Activated T-helper 17 cell treated with anti-CD3 and anti-CD28 coated beads, Interleukin-2, amount 50 U/mL, for 72 hours (primary cell): ENCODE measurements around the gene FBXL7. TPM values are rescaled to one million over a fixed set of nuclear protein-coding genes. Genes with fewer than 3 reads are reported as not detected.

ENCODE experiments used
- ATAC-seq: fragments of 150-1000 bp; cut with Tn5 transposase; replicated peaks from 2 replicates; pipeline ENCODE4 v1.10.0; 2021; ENCODE audit warnings: mild to moderate bottlenecking, moderate library complexity
- H3K27ac Mint-ChIP-seq: one replicate; pipeline ENCODE4 v1.8.0; 2022; ENCODE audit warnings: mixed read lengths
- H3K27me3 Mint-ChIP-seq: one replicate; pipeline ENCODE4 v1.8.0; 2022; ENCODE audit warnings: mixed read lengths
- H3K36me3 Mint-ChIP-seq: one replicate; pipeline ENCODE4 v1.8.0; 2022; ENCODE audit warnings: low read depth, mild to moderate bottlenecking, mixed read lengths
- H3K4me1 Mint-ChIP-seq: one replicate; pipeline ENCODE4 v1.8.0; 2022; ENCODE audit warnings: mixed read lengths
- H3K4me3 Mint-ChIP-seq: one replicate; pipeline ENCODE4 v1.8.0; 2022; ENCODE audit warnings: mild to moderate bottlenecking, mixed read lengths
- H3K9me3 Mint-ChIP-seq: one replicate; pipeline ENCODE4 v1.8.0; 2022; ENCODE audit warnings: mixed read lengths
- total RNA-seq, 2 donors: library from RNA; stranded (reverse); gene quantifications; one replicate each; pipeline ENCODE4 v1.2.3, GENCODE V29; 2022

FBXL7 gene
- total RNA-seq, 2 donors from 2014 or later: not detected

DNA sequence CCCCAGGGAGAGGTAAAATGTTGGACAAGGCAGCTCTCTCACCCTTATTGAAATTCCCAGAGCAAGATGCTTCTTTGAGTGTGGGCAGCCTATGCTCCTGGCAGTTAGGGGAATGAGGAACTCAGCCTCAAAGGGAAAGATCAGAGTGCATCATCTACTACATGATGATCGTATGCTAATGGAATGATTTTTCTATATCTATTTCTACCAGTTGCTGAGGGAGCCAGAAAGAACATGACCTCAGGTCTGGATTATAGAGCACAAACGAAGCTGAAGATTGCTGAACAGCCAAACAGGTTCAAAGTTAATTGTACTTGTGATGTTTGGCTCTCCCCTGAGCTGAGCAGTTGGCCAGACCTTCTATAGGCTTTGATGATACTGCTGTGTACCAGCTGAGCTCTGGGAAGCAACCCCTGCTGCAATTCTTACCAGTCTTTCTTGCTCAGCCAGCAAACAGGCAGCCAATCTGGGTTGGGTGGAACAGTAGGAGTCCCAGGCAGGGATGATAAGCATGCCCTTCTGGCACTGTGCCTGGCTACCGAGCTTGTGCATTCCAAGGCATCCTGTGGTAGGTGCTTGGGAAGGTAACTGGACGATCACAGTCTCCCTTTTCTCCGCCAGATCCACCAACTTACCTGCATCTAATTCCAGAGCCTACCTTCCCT is 10.3 kb upstream of the FBXL7 start:
- Mint-ChIP-seq H3K27ac (no peak overlapping the region), H3K4me1 (no peaks in the 10 kb centered on the region), H3K36me3 (no peaks in the 10 kb centered on the region), H3K4me3 (no peak overlapping the region), H3K9me3 (peaks cover 7% of the 10 kb centered on the region), H3K27me3 (no peaks in the 10 kb centered on the region)
- no peak for ATAC-seq

DNA sequence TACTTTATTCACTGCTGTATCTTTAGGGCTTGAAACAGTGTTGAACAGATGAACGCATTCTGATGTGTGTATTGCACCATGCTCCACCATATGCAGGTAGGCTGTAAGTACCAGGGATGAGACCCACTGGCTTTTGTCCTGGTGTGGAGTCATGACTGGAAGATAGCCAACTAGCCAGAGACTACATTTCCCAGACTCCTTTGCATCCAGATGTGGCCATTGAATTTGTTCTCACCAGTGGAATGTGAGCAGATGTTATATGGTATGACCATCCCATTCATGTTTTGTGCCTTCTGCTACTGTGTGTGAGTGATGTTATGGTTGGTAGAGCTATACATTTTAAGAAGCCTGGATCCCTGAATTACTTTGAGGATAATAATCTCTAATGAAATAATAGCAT is 7.4 kb upstream of the FBXL7 start:
- H3K27ac Mint-ChIP-seq: no peak overlapping the region
- no peak overlapping the region for H3K4me3 Mint-ChIP-seq
- no peaks in the 10 kb centered on the region for H3K36me3 Mint-ChIP-seq
- H3K4me1 Mint-ChIP-seq: no peaks in the 10 kb centered on the region
- no peaks in the 10 kb centered on the region for H3K27me3 Mint-ChIP-seq
- no peak for ATAC-seq
- peaks cover 7% of the 10 kb centered on the region for H3K9me3 Mint-ChIP-seq

DNA sequence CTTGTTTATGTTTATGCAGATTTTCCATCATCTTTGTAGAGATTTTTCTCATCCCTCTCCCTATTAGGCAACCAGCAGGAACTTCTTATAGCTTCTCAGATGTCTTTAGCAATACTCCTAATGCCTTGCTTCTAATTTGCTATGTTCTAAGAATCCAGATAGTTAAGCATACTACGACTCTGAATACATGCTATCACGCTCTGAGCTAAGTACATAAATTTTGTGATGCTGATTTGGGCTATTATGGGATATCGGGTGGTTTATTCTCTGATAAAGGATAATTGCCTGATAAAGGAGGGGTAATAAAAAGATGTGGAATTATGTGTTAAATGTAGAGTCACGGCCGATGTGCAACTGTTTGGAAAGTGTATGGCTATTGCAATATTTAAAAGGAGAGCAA is 6.5 kb upstream of the FBXL7 start:
- Mint-ChIP-seq H3K9me3 (peaks cover 11% of the 10 kb centered on the region), H3K27ac (no peak overlapping the region), H3K4me1 (no peaks in the 10 kb centered on the region), H3K36me3 (no peaks in the 10 kb centered on the region), H3K27me3 (peaks cover 5% of the 10 kb centered on the region), H3K4me3 (no peak overlapping the region)
- ATAC-seq: no peak

DNA sequence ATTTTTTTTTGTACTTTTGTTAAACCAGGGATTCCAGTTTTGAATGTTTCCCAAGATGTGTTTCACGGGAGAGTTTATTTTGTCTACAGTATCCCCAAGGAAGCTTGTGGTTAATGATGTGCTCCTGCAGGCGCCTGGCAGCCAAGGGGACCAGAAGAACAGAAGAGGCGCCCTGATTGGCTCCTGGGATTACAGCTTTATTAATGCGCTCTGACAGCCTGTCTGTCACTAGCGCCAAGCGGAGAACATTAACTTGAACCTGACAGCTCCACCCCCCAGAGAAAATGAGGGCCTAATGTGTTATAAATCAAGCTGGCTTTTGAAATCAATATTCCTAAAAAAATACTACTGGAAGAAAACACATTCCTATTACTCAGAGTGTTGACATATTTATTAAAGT is 5.0 kb upstream of the FBXL7 start:
- H3K36me3 Mint-ChIP-seq: no peaks in the 10 kb centered on the region
- no peak overlapping the region for H3K4me3 Mint-ChIP-seq
- H3K4me1 Mint-ChIP-seq: no peaks in the 10 kb centered on the region
- ATAC-seq: no peak
- H3K27ac Mint-ChIP-seq: no peak overlapping the region
- H3K9me3 Mint-ChIP-seq: peaks cover 11% of the 10 kb centered on the region
- peaks cover 15% of the 10 kb centered on the region for H3K27me3 Mint-ChIP-seq

DNA sequence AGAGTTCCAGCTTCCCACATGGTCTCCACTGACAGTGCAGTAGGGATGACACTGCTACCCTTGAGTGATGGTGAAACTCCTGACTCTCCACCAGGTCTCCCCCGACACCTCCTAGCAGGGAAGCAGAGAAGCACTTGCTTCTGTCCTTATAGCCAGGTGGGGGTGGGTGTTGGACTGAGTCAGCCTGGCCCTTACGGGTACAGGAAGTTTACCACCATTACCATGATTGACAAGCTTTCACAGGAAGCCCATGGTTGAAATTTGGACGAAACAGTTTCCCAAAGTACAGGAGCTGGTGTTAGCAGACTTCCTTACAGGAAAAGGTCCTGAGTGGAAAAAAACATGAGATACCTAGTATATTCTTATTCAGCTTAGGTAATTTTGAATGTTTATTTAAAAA is 3.1 kb upstream of the FBXL7 start:
- no peak for ATAC-seq
- Mint-ChIP-seq H3K36me3 (no peaks in the 10 kb centered on the region), H3K9me3 (peaks cover 8% of the 10 kb centered on the region), H3K4me1 (no peaks in the 10 kb centered on the region), H3K27me3 (peaks cover 15% of the 10 kb centered on the region), H3K4me3 (no peak overlapping the region), H3K27ac (no peak overlapping the region)

DNA sequence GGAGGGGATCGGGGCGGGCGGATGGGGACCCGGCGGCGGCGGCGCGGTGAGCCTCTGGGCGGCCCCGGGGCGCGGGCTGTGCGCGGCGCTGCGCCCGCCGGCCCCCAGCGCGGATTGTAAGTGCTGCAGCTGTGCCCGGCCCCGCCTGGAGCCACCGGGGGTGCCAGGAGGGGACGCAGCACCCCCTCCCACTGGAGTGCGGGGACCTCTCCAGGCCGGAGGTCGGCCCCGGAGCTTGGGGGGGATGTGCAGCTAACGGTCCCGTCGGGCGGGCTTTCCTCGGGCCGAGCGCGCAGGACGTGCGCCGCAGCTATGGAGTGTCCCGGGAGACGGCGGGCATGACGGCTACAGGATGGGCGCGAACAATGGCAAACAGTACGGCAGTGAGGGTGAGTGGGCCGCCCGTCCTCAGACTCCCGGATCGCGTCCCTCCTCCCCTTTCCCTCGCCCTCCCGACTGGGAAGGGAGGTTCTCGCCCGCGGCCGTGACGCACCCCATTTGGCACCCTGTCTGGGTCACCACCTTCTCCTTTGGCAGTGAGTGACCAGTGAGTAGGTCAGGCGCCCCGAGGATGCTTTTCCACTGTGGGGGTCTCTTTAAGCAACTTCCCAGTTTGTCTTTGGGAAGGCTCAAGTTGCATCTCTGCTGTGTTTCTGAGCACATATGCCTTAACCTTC is 483 bp downstream of the FBXL7 start:
- Mint-ChIP-seq H3K4me3 (no peak overlapping the region), H3K27ac (no peak overlapping the region), H3K9me3 (peaks cover 4% of the 10 kb centered on the region), H3K27me3 (peaks cover 19% of the 10 kb centered on the region), H3K36me3 (no peaks in the 10 kb centered on the region), H3K4me1 (no peaks in the 10 kb centered on the region)
- ATAC-seq: no peak

DNA sequence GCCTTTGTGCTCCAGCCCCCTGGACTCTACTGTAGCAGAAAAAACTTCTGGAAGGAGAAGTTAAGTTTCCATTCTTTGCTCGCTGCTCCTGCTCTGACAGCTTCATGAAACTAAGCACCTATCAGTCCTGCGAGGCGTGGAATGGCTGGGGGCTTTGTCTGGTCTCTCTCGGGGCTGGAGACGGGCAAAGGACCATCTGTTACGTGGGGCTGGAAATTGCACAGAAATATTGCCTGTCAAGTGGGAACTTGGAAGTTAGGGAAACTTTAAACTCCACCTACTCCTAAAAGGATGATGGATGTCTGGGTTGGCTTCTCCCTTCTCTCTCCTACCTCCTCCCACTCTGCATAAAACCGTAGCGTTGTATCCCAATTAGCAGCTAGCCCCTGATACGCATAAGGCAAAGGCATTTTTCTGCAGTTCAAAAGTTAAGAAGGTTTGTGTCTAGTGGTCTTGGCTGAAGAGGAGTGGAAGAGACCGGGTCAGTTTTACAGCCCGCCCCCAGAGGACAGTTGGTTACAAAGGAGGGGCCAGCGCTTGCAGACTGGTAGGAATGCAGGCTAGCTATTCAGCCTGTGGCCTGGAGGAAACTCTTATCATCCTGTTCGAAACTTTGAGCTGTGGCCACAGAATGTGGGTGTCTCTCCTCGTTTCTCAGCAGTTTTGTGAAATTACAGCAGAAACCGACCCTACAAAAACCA is 1.3 kb downstream of the FBXL7 start:
- ATAC-seq: no peak
- no peaks in the 10 kb centered on the region for H3K4me1 Mint-ChIP-seq

DNA sequence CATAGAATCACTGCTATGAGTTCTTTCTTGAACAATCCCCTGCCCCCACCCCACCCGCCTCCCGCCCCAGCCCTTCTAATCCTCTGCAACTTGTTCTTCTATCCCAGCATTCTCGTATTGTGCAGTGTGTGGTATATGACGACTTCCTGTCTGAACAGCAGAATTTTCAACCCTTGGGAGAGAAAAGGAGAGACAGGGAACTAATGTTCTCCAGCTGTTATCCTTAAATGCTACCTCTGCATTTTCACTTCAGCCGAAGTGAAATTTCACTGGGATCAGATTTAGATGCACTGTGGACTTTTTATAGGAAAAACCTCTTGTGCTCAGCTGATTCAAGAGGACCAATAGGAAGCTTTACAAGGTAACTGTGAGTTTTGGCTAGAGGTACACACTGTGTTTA is 2.2 kb downstream of the FBXL7 start:
- ATAC-seq: no peak
- H3K36me3 Mint-ChIP-seq: no peaks in the 10 kb centered on the region
- H3K27me3 Mint-ChIP-seq: peaks cover 19% of the 10 kb centered on the region
- H3K4me3 Mint-ChIP-seq: no peak overlapping the region
- H3K9me3 Mint-ChIP-seq: peaks cover 4% of the 10 kb centered on the region
- no peaks in the 10 kb centered on the region for H3K4me1 Mint-ChIP-seq
- H3K27ac Mint-ChIP-seq: no peak overlapping the region

More for the DNA sequence above, 1.3 kb downstream of the FBXL7 start:
- Mint-ChIP-seq H3K36me3 (no peaks in the 10 kb centered on the region), H3K9me3 (peaks cover 4% of the 10 kb centered on the region), H3K4me3 (no peak overlapping the region), H3K27me3 (peaks cover 19% of the 10 kb centered on the region), H3K27ac (no peak overlapping the region)

DNA sequence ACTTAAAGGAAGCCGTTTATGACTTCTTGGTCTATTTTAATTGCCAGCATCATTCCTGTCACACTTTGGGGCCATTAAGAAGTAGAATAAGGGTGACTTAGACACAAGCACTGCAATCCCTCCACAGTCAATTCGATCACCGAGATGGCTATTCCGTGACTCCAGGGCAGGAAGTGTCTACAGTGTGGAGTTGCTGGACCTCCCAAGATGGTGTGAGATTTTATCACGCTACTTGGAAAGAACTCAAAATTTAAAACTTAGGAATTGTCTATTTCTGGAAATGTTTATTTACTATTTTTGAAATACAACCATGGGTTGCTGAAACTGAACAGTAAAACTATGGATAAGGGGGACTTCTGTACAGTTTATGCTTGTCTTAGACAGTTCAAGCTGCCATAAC is 6.2 kb downstream of the FBXL7 start:
- ATAC-seq: no peak
- no peaks in the 10 kb centered on the region for H3K9me3 Mint-ChIP-seq
- H3K27ac Mint-ChIP-seq: no peak overlapping the region
- no peak overlapping the region for H3K4me3 Mint-ChIP-seq
- H3K27me3 Mint-ChIP-seq: peaks cover 5% of the 10 kb centered on the region
- H3K4me1 Mint-ChIP-seq: no peaks in the 10 kb centered on the region
- no peaks in the 10 kb centered on the region for H3K36me3 Mint-ChIP-seq

DNA sequence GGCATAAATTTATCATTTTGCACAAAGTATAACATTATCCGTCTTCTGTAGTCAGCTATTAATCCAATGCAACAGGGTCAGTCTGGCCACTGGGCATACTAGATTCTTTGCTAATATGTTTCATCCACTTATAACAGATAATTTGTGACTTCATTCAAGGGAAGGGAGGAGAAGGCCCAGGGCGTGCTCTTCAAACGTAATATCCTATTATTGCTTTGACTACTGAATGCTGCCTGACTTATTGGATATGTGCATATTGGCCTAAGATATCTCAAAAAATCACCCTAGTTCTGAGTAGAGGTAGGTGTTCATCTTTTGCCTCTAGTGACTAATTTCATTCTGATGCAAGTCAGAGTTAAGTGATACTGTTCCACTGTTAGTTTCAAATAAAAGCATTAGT is 6.9 kb downstream of the FBXL7 start:
- Mint-ChIP-seq H3K9me3 (no peaks in the 10 kb centered on the region), H3K27ac (no peak overlapping the region), H3K4me3 (no peak overlapping the region), H3K4me1 (no peaks in the 10 kb centered on the region), H3K27me3 (peaks cover 5% of the 10 kb centered on the region), H3K36me3 (no peaks in the 10 kb centered on the region)
- no peak for ATAC-seq

DNA sequence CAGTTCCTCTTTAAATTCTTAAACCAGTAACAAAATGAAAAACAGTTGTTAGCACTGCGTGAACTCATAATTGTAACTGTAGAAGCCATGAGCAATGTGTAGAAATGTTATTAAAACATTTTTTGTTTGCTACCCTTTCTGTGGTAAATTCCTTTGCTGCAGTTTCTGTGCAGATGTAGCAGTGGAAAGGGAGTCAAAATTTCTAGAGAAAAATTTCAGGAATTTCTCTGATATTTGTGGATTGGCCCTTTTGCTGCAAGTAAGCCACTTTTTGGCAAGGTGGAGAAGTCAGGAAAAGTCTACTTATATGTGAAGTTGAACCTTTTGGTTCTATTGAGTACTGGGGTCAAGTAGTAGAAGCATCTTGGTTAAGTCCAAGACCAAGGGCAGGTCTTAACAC is 10.1 kb downstream of the FBXL7 start:
- Mint-ChIP-seq H3K4me3 (no peak overlapping the region), H3K36me3 (no peaks in the 10 kb centered on the region), H3K9me3 (no peaks in the 10 kb centered on the region), H3K27ac (no peak overlapping the region), H3K4me1 (no peaks in the 10 kb centered on the region), H3K27me3 (no peaks in the 10 kb centered on the region)
- no peak for ATAC-seq

DNA sequence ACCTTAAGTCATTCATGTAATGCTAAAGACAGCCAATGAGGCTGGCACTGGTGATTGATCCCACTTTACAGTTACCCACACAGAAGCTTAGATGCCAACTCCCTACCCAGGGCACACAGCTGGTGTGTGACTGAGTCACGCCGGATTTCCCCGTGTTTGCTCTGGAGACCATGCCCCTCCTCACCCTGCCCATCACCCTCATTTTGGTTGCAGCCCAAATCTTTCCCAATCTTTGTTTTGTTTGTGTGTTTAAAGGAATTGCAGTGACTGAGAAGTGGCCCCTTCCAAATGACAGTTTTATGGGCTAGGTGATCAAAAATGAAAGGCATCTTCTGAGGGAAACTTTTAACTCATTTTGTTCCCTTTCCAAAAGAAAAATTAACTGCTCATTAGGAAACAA is 10.9 kb downstream of the FBXL7 start:
- Mint-ChIP-seq H3K36me3 (no peaks in the 10 kb centered on the region), H3K4me3 (no peak overlapping the region), H3K4me1 (no peaks in the 10 kb centered on the region), H3K27ac (no peak overlapping the region), H3K27me3 (no peaks in the 10 kb centered on the region), H3K9me3 (no peaks in the 10 kb centered on the region)
- no peak for ATAC-seq

DNA sequence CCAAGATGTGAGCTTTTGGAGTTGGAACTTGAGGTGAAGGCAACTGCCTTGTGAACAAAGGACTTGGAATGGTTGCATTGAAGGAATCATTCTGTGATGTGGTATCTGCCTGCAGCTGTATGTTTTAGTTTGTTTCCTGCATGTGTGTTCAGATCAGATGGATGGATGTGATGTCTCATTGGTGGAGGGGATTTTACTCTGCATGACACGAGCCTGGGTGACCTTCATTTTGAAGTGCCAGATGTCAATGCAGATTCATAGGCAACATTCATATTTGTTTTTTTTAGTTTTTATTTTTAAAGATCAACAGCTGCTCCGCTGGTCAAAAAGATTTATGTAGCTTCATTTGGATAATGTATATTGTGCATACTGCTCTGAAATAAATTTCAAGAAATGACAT is 13.5 kb downstream of the FBXL7 start:
- ATAC-seq: no peak
- H3K27me3 Mint-ChIP-seq: no peaks in the 10 kb centered on the region
- H3K4me3 Mint-ChIP-seq: no peak overlapping the region
- no peak overlapping the region for H3K27ac Mint-ChIP-seq
- no peaks in the 10 kb centered on the region for H3K36me3 Mint-ChIP-seq
- no peaks in the 10 kb centered on the region for H3K4me1 Mint-ChIP-seq
- peaks cover 9% of the 10 kb centered on the region for H3K9me3 Mint-ChIP-seq

DNA sequence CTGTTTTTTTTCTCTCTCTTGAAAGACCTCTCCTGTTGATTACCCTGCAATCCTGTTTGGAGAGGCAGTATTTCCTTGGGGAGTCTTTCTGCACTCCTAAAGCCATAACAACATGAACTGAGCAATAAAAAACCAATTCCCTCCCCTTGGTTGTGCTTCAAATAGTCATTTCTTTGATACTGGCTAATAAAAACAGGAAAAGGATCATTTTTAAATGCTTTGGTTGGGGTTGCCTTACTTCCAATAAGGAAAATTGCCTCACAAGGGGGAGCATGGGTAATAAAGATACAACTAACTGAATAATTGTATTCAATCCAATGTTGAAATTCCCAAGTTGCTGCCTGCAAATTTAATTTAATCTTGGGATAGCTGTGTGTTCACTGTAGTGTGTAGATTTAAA is 13.9 kb downstream of the FBXL7 start:
- H3K27ac Mint-ChIP-seq: no peak overlapping the region

DNA sequence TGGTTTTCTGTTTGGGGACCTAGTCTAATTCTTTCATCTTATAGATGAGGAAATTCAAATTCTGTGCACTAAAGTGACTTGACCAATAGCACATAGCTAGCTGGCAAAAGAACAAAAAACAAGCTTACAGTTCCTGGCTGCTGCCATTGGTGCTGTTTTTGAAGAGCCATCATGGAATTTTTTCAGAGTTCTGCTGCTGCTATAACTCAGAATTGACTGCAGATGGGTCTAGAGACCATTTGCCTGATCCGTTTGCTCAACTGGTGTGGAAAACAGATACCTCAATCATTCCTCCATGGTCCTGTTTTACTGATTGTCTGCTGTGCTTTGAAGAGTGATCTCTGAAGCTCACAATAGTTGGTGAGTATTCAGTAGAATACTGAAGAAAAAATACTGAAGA is 15.2 kb downstream of the FBXL7 start:
- no peak for ATAC-seq
- Mint-ChIP-seq H3K36me3 (no peaks in the 10 kb centered on the region), H3K4me3 (no peak overlapping the region), H3K4me1 (no peaks in the 10 kb centered on the region), H3K27me3 (no peaks in the 10 kb centered on the region), H3K27ac (no peak overlapping the region), H3K9me3 (peaks cover 14% of the 10 kb centered on the region)

More for the DNA sequence above, 13.9 kb downstream of the FBXL7 start:
- ATAC-seq: no peak
- Mint-ChIP-seq H3K36me3 (no peaks in the 10 kb centered on the region), H3K4me1 (no peaks in the 10 kb centered on the region), H3K27me3 (no peaks in the 10 kb centered on the region), H3K9me3 (peaks cover 9% of the 10 kb centered on the region), H3K4me3 (no peak overlapping the region)
